Body of pancreas (tissue), 4 donors: ENCODE data around the gene PHYKPL. TPM values are rescaled to one million over a fixed set of nuclear protein-coding genes. Genes with fewer than 3 reads are reported as not detected.

Experiments used
- ATAC-seq: fragments of 150-250 bp; one replicate; pipeline ENCODE4 v1.9.1; 2016
- DNase-seq, 4 donors: peaks; one replicate each; pipeline ENCODE4 v3.0.0-alpha.2; 2019
- H3K27ac ChIP-seq, 4 donors: fragments of 200-600 bp; sonication (generic); 1 replicate in 3 of 4; 2 replicates in 1 of 4; pipeline versions ENCODE4 v1.5.1 to v1.6.1; 2016 to 2019; ENCODE audit warnings: mild to moderate bottlenecking in 1 of 4, mixed read lengths in 1 of 4, moderate library complexity in 1 of 4
- H3K27me3 ChIP-seq, 2 donors: fragments of 200-600 bp; sonication (generic); one replicate each; pipeline ENCODE4 v1.6.0; 2016; ENCODE audit warnings: mild to moderate bottlenecking in 1 of 2
- H3K36me3 ChIP-seq, 2 donors: fragments of 200-600 bp; sonication (generic); replicated peaks in 1 of 2; 2 replicates each; pipeline ENCODE4 v1.5.1; 2016; ENCODE audit warnings: low read depth in 2 of 2; ENCODE audit not compliant: insufficient read depth in 1 of 2
- H3K4me1 ChIP-seq: fragments of 200-600 bp; sonication (generic); one replicate; pipeline ENCODE4 v1.6.0; 2016
- H3K4me3 ChIP-seq, 2 donors: fragments of 200-600 bp; sonication (generic); 1 replicate in 1 of 2; 2 replicates in 1 of 2; pipeline ENCODE4 v1.5.1; 2016 to 2019
- H3K9me3 ChIP-seq, 3 donors: fragments of 200-600 bp; sonication (generic); 1 replicate in 2 of 3; 2 replicates in 1 of 3; pipeline ENCODE4 v1.5.1; 2016
- POLR2A ChIP-seq, 3 donors: fragments of 450-650 bp; IDR thresholded peaks; one replicate each; pipeline ENCODE4 v1.6.1; 2016; ENCODE audit warnings: antibody characterized with exemption in 3 of 3, mild to moderate bottlenecking in 2 of 3
- WGBS, 2 donors: methylation state at CpG; one replicate each; pipeline ENCODE4 v1.1.5; 2017; 5-methylcytosine and 5-hydroxymethylcytosine counted together
- intact Hi-C: fragments of 100-400 bp; cut with DNase I; formaldehyde crosslinking; loops from one replicate; pipeline ENCODE4 v1.15.1; 2023
- total RNA-seq, 2 donors: library from RNA; depleted of rRNA; stranded (reverse); fragments of >200 nt; gene quantifications; one replicate each; pipeline ENCODE4 v1.1.0, GENCODE V29; 2016
- TF ChIP-seq, protein P1 (sequence below), 7 experiments: fragments of 450-650 bp in 4 of 7; fragments of 200-600 bp in 3 of 7; sonication (generic) in 3 of 7; IDR thresholded peaks; one replicate each; pipeline ENCODE4 v1.5.1; 2016 to 2019; ENCODE audit warnings: antibody characterized with exemption in 7 of 7

Gene PHYKPL
- total RNA-seq, 2 donors from 2014 or later: 47.0 to 76.5 TPM

DNA sequence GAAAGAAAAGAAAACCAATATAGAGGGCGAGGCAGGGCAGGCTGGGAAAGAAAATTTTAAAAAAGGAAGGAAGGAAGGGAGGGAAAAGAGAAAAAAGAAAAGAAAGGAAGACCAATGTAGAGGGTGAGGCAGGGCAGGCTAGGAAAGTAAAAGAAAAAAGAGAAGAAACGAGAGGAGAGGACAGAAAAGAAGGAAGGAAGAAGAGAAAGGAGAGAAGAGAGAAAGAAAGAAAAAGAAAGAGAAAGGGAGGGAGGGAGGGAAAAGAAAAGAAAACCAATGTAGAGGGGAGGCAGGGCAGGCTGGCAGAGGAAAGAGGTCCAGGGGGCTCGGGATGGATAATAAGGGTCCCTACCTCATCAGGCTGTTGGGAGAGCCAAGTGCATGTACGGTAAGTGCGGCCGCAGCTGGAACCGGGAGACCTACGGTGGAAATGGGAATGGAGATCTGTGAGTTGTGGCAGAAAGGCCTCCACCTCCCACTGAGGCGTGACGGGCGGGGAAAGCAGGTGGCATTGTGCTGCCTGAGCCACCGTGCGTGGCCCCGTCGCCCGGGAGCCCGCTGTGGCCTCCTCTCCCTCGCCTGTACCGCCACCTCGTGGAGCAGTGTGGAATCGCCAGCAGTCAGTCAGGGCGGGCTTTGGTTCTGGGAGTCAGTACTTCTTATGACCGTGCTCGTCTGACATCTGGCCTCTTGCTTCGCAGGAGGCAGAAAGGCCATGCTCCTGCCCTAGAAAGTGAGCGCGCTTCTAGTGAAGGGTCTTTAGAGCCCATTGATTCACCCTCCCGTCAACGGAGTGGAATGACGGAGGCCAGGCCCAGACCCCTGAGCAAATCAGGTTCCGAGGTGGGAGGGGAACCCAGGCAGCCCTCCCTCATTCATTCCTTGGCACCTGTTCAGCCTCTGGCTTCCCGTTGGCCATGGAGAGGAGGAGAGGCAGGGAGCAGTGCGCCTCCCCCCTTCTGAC is 68.5 kb downstream of the PHYKPL start:
- Histone ChIP-seq H3K36me3 (no peaks in the 10 kb centered on the region), H3K4me1 (peaks cover 7% of the 10 kb centered on the region)
- ATAC-seq: peak; percentile 99

DNA sequence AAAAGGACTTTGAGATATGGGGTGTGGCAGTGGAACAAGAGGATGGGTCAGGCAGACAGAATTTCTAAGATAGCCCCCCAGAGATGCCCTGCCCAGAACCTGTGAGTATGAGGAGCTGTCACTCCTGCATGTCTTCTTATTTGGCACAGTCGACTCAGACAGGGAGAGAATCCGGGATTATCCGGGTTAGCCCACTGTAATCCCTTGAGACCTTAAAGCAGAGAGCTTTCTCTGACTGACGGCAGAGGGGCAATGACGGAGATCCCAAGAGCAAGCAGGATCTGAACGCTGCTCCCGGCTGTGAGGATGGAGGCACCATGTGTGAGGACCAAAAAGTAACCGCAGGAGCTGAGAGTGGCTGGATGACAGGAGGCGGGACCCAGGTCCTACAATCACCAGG is 70.1 kb downstream of the PHYKPL start:
- no peaks in the 10 kb centered on the region for H3K36me3 ChIP-seq
- H3K4me1 ChIP-seq: peaks cover 7% of the 10 kb centered on the region
- H3K27ac ChIP-seq: no peak overlapping the region
- H3K4me3 ChIP-seq: no peak overlapping the region
- TF ChIP-seq, protein P1, sequence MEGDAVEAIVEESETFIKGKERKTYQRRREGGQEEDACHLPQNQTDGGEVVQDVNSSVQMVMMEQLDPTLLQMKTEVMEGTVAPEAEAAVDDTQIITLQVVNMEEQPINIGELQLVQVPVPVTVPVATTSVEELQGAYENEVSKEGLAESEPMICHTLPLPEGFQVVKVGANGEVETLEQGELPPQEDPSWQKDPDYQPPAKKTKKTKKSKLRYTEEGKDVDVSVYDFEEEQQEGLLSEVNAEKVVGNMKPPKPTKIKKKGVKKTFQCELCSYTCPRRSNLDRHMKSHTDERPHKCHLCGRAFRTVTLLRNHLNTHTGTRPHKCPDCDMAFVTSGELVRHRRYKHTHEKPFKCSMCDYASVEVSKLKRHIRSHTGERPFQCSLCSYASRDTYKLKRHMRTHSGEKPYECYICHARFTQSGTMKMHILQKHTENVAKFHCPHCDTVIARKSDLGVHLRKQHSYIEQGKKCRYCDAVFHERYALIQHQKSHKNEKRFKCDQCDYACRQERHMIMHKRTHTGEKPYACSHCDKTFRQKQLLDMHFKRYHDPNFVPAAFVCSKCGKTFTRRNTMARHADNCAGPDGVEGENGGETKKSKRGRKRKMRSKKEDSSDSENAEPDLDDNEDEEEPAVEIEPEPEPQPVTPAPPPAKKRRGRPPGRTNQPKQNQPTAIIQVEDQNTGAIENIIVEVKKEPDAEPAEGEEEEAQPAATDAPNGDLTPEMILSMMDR (IDR thresholded peaks at IDR 0.05): no peak
- no peak for TF ChIP-seq POLR2A (IDR thresholded peaks at IDR 0.05)
- 57 to 70% methylated on average over 5 to 9 of the region's 9 CpGs for WGBS, 2 donors
- DNase-seq (no peak), ATAC-seq (no peak)
- intact Hi-C loops: loop anchor here (5.0 kb wide), 1 partner anchor 85 kb away; no protein-coding TSS in a partner anchor
- peaks cover 0 to 15% of the 10 kb centered on the region in 2 donors for H3K27me3 ChIP-seq
- no peaks in the 10 kb centered on the region for H3K9me3 ChIP-seq

More for the DNA sequence above, 68.5 kb downstream of the PHYKPL start:
- H3K27ac ChIP-seq: no peak overlapping the region
- H3K27me3 ChIP-seq: peaks cover 0 to 15% of the 10 kb centered on the region in 2 donors
- TF ChIP-seq POLR2A (IDR thresholded peaks at IDR 0.05): no peak
- TF ChIP-seq, protein P1 (IDR thresholded peaks at IDR 0.05): peak; percentile 98 to 100 (median 98)
- H3K9me3 ChIP-seq: no peaks in the 10 kb centered on the region
- 7 to 17% methylated on average over 14 to 31 of the region's 33 CpGs for WGBS, 2 donors
- intact Hi-C loops: loop anchor here (5.0 kb wide), 1 partner anchor 87 kb away; no protein-coding TSS in a partner anchor
- peak; percentile 84 to 92 (median 88) for DNase-seq
- no peak overlapping the region for H3K4me3 ChIP-seq

DNA sequence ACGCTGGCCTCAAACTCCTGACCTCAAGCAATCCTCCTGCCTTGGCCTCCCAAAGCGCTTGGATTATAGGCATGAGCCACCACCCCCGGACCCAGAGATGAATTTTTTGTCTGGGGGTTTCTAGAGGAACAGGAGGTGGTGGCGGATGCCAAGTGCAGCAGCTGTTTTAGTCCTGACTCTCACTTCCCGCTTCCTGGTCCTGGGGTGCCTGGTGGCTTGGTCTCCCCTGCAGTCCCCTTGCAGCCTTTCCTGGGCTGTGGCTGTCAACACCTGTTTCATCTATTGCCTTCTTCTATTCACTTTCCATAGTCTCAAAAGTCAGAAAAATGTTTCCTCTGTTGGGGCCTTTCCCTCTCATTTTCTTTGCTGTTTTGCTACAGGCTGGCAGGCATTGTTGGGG is 72.4 kb downstream of the PHYKPL start:
- Histone ChIP-seq H3K4me3 (no peak overlapping the region), H3K27ac (no peak overlapping the region), H3K27me3 (peaks cover 0 to 7% of the 10 kb centered on the region in 2 donors), H3K9me3 (no peaks in the 10 kb centered on the region), H3K4me1 (peaks cover 7% of the 10 kb centered on the region), H3K36me3 (no peaks in the 10 kb centered on the region)
- 74 to 81% methylated on average over 5 of the region's 5 CpGs for WGBS, 2 donors
- TF ChIP-seq, protein P1 (IDR thresholded peaks at IDR 0.05): no peak
- no peak for TF ChIP-seq POLR2A (IDR thresholded peaks at IDR 0.05)
- no peak for ATAC-seq
- DNase-seq: no peak
- intact Hi-C loops: loop anchor here (5.0 kb wide), 1 partner anchor 83 kb away; no protein-coding TSS in a partner anchor

Other genes with a start within 250 kb of the PHYKPL start
- not detected for gene PROP1, start 236.6 kb downstream of the PHYKPL start, total RNA-seq
- 1 to 10 TPM in 1 of 2 donors, under 1 TPM in 1; 0.52 to 2.6 TPM for gene N4BP3, start 119.3 kb downstream of the PHYKPL start, total RNA-seq
- gene RMND5B, start 101.8 kb downstream of the PHYKPL start, total RNA-seq: 10 to 100 TPM; 25.7 to 49.8 TPM
- 10 to 100 TPM; 63.9 to 80.2 TPM for gene NHP2, start 78.9 kb downstream of the PHYKPL start, total RNA-seq
- gene GMCL2, start 45.4 kb downstream of the PHYKPL start, total RNA-seq: not detected
- 10 to 100 TPM; 42.0 to 73.8 TPM for gene HNRNPAB, start 28.3 kb downstream of the PHYKPL start, total RNA-seq